ENCODE data around the gene LIN9.
"Not testable (repeated sequence)": the region's sequence is repeated elsewhere in the genome, so short reads cannot be mapped to it uniquely, and the experiment has no call there.

Gene LIN9

GRCh38 chr1:226272233-226272902, 36.6 kb downstream of the LIN9 start:
- DNase-seq (ENCODE audit: low read depth) = not testable (repeated sequence)

GRCh38 chr1:226268421-226269124, 40.4 kb downstream of the LIN9 start:
- no peak for DNase-seq (ENCODE audit: low read depth)

GRCh38 chr1:226261818-226262217, 47.1 kb downstream of the LIN9 start:
- DNase-seq (ENCODE audit: low read depth) = no peak

GRCh38 chr1:226255380-226255779, 53.6 kb downstream of the LIN9 start:
- no peak for DNase-seq (ENCODE audit: low read depth)

GRCh38 chr1:226253933-226254332, 55.0 kb downstream of the LIN9 start:
- DNase-seq (ENCODE audit: low read depth) = no peak

- DNase-seq (ENCODE audit: low read depth) = not testable (repeated sequence)
Observed at GRCh38 chr1:226252841-226253240, 56.1 kb downstream of the LIN9 start.

- DNase-seq (ENCODE audit: low read depth) = no peak
Observed at GRCh38 chr1:226250511-226250910, 58.5 kb downstream of the LIN9 start.

- no peak for DNase-seq (ENCODE audit: low read depth)
Observed at GRCh38 chr1:226248796-226249195, 60.2 kb downstream of the LIN9 start.

- DNase-seq (ENCODE audit: low read depth) = no peak
Observed at GRCh38 chr1:226248091-226248490, 60.9 kb downstream of the LIN9 start.

GRCh38 chr1:226239421-226239820, 69.5 kb downstream of the LIN9 start:
- no peak for DNase-seq (ENCODE audit: low read depth)

- DNase-seq (ENCODE audit: low read depth) = no peak
Observed at GRCh38 chr1:226236826-226237225, 72.1 kb downstream of the LIN9 start.

GRCh38 chr1:226233806-226234205, 75.2 kb downstream of the LIN9 start:
- DNase-seq (ENCODE audit: low read depth) = no peak

GRCh38 chr1:226233293-226233692, 75.7 kb downstream of the LIN9 start:
- no peak for DNase-seq (ENCODE audit: low read depth)

GRCh38 chr1:226226601-226227000, 82.4 kb downstream of the LIN9 start:
- DNase-seq (ENCODE audit: low read depth) = no peak

- DNase-seq (ENCODE audit: low read depth) = no peak
Observed at GRCh38 chr1:226223786-226224244, 85.1 kb downstream of the LIN9 start.

GRCh38 chr1:226223157-226223785, 85.7 kb downstream of the LIN9 start, which contains the start of gene MIXL1:
Gene MIXL1 (plus strand): TSS chr1:226223664. CDS start chr1:226223682, 18 bp downstream.
- no peak for DNase-seq (ENCODE audit: low read depth)

- DNase-seq (ENCODE audit: low read depth) = no peak
Observed at GRCh38 chr1:226222686-226223085, 86.3 kb downstream of the LIN9 start.

- no peak for DNase-seq (ENCODE audit: low read depth)
Observed at GRCh38 chr1:226220473-226221189, 88.3 kb downstream of the LIN9 start.

- no peak for DNase-seq (ENCODE audit: low read depth)
Observed at GRCh38 chr1:226217273-226217672, 91.7 kb downstream of the LIN9 start.

- no peak for DNase-seq (ENCODE audit: low read depth)
Observed at GRCh38 chr1:226216056-226216455, 92.9 kb downstream of the LIN9 start.

- no peak for DNase-seq (ENCODE audit: low read depth)
Observed at GRCh38 chr1:226215239-226215638, 93.7 kb downstream of the LIN9 start.

- DNase-seq (ENCODE audit: low read depth) = no peak
Observed at GRCh38 chr1:226212545-226212944, 96.4 kb downstream of the LIN9 start.

All from stimulated activated CD8-positive, alpha-beta memory T cell treated with anti-CD3 and anti-CD28 coated beads, Interleukin-7, amount 100 ng/mL, for 24 hours (primary cell).